HG02571 (cell line): Measurements from ENCODE around the gene CLEC16A.
"Not testable (repeated sequence)": the region's sequence is repeated elsewhere in the genome, so short reads cannot be mapped to it uniquely, and the experiment has no call there.

ENCODE experiments used
- ATAC-seq: cut with Tn5 transposase; IDR thresholded peaks from one replicate; pipeline ENCODE4 v1.9.1; 2021; ENCODE audit warnings: mild to moderate bottlenecking, moderate library complexity; ENCODE audit not compliant: unreplicated experiment

The CLEC16A gene

DNA sequence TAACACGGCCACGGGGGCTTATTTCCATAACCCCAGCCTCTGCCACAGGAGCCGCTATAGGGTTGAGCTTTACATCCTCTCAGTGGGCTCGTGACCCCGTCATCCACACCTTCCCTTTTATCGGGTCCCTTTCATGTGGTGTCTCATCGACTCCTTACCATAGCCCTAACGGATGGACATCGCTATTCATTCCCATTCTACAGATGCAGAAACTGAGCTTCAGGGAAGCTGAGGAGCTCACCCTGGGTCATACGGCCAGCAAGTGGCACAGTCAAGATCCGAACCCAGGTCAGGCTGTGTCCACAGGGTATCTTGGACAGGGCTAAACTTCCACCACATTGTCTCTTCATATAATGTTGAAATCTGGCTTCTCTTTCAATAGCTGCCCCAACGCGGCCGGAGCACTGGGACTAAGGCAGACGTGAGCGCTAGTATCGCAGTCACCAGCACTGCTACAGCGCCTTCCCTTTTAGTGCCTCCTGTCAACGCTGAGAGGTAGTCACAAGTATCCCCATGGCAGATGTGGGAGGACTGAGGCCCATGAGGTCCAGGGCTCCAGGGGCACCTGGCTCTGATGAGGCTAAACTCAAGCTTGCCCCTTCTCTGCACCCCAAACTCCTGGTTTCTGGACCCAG is 260.8 kb downstream of the CLEC16A start:
- no peak for ATAC-seq

DNA sequence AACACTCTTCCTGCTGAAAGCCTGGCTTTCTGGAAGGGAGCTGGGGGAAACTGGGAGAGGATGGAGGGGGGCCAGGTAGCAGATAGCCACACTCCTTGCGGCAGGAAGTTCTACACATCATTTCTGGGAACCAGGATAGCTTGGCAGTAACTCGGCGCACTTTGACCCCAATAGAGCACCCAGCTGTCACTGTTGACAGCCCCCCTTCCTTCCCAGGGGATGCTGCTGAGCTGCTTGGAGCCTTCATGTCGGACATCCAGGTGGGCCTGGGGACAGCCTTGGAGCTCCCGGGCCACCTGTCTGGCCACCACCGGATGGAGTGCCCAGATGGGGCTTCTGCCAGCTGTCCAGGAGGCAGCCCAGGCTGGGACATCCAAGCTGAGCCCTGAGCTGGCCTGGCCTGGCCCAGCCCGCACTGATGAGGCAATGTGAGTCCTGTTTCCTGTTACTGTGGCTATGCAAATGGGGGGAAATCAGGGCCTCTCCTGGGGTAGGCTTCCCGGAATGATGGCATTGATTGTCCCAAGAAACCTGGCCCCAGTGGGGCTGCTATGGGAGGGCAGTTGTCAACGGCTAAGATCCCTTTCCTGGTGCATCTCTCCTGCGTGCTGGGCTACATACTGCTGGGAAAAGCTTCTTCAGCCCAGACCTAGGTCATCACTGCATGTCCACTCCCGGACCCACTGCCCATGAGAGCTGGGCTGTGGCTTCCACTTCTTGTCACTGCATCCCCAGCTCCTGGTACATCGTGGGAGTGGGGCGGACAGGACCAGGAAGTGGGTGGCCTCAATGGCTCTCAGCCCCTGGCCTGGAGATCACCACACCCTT is 261.6 kb downstream of the CLEC16A start:
- ATAC-seq, result no peak

GRCh38 chr16:11207646-11208045 is 263.3 kb downstream of the CLEC16A start:
- no peak for ATAC-seq

GRCh38 chr16:11208916-11209665 is 264.7 kb downstream of the CLEC16A start:
- no peak for ATAC-seq

GRCh38 chr16:11210260-11210659 is 265.9 kb downstream of the CLEC16A start:
- no peak for ATAC-seq

DNA sequence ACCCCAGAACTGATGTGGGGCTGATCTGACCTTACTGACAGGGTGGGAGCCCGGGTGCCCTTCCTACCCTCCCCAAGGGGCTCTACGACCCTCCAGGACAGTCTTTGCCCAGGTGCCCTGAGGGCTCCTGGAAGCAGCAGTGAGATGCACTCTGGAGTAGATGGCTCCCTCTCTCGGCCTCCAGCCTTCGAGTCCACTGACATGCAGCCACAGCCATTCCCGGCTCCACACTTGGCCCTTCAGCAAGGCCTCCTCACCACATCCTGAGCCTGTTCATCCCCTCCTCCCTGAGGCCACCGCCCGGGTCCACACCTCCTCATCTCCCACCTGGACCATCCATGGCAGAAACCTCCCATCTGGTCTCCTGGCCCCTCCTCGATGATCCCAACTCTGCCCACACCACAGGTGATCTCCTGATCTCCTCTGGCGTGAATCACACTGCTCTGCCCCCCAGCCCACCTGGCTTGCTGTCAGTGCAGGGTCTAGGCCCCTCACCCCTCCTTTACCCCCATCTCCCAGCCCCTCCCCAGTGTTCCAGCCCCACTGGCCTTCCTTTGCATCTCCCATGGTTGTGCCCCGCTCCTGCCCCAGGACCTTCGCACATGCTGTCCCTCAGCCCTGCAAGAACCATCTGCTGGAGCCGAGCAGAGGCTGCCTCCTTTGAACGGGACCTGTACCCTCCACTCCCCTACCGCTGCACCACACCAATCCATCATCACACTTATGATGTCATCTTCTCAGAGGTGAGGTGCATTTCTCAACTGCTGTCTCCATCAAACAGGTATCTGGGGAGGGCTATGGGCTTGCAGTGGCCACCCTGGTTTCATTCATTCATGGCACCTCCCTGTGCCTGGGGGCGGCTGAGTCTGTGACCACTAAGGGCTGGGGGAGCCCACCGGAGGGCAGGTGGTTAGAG is 267.0 kb downstream of the CLEC16A start:
- ATAC-seq, result no peak

DNA sequence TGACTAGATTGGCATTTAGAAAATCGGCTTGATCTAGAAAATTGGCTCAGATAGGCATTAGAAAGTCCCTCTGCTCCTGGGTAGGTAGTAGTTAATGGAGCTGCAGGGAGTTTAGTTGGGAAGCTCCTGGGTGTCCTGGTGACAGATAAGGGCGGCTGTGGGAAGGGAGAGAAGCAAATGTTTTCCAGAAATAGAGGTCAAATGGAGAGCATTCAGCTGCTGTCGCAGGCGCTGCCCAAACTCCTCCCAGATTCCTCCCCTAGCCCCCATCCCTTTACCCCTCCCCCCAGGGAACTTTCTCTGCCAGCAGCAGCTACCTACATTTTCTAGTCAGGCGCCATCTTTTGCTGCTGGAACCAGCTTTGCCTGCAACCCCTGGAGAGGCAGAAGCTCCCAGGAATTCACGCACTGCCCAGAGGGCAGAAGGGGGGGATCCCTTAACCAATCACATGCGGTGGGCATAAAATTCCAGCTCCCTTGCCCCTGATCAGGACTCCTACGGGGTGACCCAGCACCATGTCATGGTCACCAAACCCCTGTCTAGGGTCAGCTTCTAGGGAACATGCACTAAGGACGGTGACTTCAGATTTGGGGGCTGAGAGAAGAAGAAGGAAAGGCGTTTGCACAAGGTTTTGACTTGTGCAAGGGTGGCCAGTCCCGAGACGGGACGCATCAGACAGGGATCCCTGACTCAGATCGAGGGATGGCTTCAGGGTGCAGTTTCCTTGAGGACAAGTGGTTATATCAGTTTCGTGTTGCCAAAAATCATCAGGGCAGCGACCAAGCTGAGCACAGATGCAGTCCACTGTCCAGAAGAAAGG is 267.8 kb downstream of the CLEC16A start:
- ATAC-seq, result no peak

GRCh38 chr16:11212798-11213196 is 268.4 kb downstream of the CLEC16A start:
- ATAC-seq, result peak; percentile 49

- ATAC-seq, result peak; percentile 23
Observed at GRCh38 chr16:11213373-11213772, 269.0 kb downstream of the CLEC16A start.

DNA sequence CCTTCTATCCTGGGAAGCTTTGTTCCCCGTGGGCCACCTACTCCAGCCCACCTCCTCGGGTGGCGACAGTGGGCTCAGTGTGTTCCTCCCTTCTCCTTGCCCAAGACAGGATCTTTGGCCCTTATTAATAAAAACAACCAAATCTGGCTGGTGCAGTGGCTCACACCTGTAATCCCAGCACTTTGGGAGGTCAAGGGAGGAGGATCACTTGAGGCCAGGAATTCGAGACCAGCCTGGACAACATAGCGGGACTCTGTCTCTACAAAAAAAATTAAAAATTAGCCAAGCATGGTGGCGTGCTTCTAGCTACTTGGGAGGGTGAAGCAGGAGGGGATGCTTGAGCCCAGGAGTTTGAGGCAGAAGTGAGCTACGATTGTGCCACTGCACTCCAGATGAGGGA is 269.4 kb downstream of the CLEC16A start:
- ATAC-seq, result no peak

- ATAC-seq, result no peak
Observed at GRCh38 chr16:11215935-11216556, 271.7 kb downstream of the CLEC16A start.

- no peak for ATAC-seq
Observed at GRCh38 chr16:11217651-11218603, 273.6 kb downstream of the CLEC16A start.

DNA sequence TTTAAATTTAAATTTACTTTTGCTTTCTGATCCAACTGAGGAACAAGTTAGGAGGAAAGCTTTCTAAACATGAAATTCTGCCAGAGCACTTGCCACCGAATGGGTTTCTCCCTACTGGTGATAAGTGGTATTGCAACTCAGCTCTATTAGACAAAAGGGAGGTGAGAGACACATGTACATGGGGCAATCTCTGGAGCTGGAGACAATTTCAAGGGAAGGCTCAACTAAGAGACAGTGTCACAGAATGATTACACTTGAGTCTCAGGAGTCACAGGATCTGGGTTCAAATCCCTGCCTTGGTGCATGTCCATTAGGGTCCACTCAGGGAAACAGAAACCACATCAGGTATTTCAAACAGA is 274.2 kb downstream of the CLEC16A start:
- no peak for ATAC-seq

DNA sequence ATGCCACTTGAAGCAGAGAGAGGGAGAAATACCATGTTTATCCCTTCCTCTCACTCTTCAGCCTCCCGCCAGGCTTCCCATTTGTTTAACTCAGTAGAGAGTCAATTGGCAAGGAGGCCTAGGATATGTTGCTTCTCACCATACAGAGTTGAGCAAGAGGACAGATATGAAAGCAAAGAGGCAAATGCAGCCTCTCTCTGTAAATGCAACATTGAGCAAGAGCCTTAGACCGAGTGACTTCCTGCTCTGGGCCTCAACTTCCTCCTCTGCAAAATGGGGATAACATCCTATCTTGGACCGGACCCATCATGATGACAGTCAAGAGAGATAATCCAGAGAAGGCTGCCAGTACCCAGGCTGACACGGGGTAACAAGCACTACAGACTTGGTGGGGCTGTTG is 274.8 kb downstream of the CLEC16A start:
- ATAC-seq, result no peak

GRCh38 chr16:11220507-11220906 is 276.1 kb downstream of the CLEC16A start:
- not testable (repeated sequence) for ATAC-seq

DNA sequence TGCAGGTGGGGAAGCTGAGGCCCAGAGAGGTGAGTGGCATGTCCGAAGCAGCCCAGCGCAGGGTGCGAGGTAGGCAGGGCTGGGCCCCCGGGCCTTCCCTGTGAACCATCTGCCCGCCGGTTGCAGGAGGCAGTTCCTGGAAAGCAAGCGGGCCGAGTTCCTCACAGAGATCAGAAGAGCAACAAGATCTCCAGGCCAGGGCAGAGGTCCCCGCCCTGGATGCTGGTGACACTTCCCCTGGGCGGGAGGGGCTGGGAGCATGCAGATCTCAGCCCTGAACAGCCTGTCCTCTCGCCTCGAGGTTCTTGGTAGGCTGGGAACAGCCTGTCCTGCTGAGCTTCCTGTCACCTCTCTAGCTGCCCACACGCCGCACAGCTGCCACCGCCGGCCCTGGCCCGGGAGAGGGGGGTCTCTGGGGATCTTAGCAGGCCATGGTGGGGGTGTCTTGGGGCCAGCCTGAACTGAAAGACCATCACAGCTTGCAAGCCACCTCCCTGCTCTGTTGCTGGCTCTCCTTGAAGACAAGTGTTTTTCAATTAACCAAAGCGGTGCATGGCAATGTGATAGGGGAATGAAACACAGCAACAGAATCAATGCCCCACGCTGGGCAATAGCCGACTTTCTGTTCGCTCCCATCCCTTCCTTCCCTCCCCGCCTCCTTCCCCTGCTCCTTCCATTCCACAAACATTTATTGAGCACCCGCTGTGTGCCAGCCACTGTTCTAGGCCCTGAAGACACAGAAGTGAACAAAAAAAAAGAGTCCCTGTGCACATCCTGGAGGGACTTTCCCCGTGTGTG is 279.9 kb downstream of the CLEC16A start:
- ATAC-seq, result no peak

DNA sequence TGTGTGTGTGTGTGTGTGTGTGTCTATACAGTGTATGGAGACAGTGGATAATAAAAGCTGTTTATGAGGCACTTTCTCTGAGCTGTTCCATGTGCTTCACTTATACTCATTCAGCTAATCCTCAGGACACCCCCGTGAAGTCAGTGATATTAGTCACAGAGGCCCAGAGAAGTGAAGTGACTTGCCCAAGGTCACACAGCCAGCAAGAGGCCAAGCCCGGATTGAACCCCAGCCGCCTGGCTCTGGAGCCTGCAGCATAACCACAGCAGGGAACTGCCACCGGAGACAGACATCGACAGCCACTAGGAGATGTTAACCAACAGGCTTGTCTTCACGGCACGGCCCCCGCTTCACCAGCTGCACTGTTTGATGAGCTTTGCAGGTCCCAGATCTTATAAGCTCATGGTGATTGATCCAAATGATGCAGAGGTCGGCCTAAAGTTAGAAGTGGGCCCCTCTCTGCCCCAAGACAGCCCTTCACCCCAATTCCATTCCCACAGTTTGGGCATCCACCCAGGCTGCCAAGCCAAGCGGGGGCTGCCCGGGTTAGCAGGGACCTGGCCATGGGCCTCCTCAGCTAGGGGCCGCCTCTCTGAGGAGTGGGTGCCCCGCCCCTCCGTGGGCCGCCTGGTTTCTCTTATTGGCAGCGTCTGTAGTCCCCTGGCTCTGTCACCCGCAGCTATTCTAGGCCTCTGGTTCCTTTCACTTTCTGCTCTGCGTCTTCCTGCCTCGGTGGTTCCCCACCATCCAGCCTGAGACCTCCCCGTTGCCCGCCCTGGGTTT is 280.7 kb downstream of the CLEC16A start:
- ATAC-seq, result peak; percentile 76
